ENCODE data around the gene RAPGEF3.

The RAPGEF3 gene

DNA sequence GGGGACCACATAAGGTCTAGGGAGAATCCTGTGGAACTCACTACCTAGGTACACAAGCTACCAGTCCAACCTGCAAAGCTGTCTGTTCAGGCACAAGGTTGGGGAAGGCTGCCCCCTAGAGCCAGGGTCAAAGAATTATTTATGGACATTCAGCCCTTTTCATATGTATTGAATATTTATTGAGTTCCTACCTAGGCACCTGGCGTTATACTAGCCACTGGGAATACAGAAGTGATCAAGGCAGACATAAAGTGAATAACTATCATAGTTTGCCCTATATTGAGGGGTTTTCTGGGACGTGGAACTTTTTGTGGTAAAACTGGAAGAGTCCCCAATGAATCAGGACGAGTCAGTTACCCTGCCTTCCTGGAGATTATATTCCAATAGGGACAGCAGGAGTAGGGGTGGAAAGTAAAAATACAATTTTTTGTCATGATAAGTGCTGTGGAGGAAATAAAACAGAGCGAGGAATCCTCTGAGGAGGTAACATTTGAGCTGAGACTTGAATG is 8.6 kb upstream of the RAPGEF3 start:
- TF ChIP-seq, protein P1, sequence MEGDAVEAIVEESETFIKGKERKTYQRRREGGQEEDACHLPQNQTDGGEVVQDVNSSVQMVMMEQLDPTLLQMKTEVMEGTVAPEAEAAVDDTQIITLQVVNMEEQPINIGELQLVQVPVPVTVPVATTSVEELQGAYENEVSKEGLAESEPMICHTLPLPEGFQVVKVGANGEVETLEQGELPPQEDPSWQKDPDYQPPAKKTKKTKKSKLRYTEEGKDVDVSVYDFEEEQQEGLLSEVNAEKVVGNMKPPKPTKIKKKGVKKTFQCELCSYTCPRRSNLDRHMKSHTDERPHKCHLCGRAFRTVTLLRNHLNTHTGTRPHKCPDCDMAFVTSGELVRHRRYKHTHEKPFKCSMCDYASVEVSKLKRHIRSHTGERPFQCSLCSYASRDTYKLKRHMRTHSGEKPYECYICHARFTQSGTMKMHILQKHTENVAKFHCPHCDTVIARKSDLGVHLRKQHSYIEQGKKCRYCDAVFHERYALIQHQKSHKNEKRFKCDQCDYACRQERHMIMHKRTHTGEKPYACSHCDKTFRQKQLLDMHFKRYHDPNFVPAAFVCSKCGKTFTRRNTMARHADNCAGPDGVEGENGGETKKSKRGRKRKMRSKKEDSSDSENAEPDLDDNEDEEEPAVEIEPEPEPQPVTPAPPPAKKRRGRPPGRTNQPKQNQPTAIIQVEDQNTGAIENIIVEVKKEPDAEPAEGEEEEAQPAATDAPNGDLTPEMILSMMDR (IDR thresholded peaks at IDR 0.05) = peak; percentile 65

DNA sequence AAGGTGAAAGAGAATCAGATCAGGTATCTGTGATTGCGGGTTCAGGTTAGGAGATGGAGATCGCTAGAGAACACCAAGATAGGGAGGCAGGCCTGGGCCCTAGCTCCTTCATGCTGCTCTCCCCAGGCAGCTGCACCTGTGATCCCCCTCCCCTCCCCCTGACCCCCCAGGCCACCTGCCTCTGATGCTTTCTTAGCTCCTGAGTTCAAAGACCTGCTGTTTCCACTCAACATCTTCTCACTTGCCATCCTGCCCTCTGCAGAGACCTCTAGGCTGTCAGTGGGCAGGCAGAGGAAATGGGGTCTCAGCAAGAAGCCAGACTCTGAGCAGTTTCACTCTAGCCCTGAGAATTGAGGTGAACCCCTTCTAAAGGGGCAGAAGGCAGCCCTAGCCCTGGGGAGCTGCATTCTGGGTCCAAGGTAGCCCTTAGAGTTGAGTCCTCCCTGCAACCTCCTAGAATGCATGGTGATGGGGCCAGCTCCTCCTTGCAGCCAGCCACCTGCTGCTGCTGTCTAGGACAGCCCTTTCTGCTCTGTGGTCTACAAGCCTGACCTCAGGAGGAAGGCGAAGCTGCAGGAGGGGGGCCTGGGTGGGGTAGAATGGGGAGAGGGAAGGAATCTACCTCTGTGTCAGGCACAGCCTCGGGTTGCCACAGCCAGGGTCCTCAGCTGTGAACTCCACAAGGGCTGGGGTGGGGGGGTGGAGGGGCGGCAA is 8.0 kb upstream of the RAPGEF3 start:
- TF ChIP-seq, protein P1 (IDR thresholded peaks at IDR 0.05) = no peak

DNA sequence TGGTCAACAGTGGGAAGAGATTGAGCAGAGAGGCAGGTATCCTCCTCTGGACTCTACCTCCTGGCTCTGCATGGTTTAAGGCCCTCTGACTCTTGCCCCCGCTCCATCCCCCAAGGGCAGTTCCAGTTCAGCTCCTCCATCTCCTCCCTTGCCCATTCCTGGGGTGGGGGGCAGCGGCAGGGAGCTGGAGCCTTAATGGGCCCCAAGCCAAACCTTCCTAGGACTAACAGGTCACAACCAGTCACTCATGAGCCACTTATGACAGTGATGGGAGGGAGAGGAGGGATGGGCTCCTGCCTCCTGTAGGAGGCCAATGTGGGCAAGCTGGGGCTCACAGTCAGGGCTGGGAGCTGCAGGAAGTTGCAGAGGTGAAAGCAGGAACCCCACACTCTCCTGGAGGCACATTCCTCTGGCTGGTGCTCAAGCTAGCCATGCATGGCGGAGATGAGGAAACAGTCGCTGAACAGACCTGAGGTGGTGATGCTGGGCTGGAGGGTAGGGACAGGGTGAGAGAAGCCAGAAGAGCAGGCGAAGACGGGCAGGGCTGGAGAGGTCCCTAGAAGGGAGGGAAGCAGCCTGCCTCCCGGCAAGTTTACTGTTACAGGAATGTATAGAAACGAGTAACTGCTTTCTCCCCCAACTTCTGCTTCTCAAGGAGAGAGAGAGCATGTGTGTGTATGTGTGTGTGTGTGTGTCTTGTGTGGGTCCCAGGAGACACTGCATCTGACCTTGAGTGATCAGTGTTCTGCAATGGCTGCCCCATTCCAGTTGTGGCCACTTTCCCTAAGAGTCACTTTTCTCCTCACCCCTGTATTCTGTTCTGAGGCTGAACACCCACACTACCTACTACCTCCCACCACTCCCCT is 5.0 kb upstream of the RAPGEF3 start:
- TF ChIP-seq, protein P1 (IDR thresholded peaks at IDR 0.05) = no peak

DNA sequence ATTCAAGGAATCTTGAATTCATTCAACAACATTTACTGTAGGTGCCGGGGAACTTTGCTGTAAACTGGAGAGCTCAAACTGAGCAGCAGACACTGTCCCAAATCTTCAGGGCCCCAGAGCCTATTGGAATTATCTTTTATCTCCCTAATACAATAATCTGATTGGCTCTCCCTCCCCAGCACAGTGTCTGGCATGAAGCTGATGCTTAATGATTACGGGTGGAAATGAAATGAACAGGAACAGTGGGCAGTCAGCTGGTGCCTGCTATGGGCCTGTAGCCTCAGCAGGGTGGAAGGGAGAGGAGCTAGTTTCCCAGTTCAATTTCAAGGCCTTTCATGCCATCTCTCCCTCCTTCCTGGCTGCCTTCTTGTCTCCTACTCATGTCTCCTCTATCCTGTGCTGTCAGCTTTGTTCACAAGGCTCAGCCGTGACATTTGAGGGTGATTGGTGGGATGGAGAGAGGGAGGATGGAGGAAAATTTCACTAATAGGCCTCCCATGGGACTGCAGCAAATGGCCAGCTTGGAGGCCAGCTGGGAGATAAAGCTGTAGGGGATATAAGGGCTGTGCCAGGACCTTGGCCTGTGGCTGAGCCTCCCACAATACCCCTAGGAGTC is 4.3 kb upstream of the RAPGEF3 start:
- TF ChIP-seq, protein P1 (IDR thresholded peaks at IDR 0.05) = no peak

DNA sequence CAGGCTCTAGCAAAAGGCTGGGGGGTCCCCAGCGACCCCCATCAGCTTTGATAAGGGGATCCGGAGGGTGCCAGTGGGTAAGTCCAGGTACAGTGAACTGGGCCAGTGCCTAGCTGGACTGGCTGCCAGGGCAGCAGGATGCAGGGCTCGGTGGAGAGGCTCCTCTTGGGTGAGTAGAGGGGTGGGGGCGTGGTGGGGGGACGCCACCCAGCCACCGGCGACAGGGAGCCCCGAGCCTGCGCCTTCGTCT is 171 bp downstream of the RAPGEF3 start:
- TF ChIP-seq, protein P1 (IDR thresholded peaks at IDR 0.05) = no peak

DNA sequence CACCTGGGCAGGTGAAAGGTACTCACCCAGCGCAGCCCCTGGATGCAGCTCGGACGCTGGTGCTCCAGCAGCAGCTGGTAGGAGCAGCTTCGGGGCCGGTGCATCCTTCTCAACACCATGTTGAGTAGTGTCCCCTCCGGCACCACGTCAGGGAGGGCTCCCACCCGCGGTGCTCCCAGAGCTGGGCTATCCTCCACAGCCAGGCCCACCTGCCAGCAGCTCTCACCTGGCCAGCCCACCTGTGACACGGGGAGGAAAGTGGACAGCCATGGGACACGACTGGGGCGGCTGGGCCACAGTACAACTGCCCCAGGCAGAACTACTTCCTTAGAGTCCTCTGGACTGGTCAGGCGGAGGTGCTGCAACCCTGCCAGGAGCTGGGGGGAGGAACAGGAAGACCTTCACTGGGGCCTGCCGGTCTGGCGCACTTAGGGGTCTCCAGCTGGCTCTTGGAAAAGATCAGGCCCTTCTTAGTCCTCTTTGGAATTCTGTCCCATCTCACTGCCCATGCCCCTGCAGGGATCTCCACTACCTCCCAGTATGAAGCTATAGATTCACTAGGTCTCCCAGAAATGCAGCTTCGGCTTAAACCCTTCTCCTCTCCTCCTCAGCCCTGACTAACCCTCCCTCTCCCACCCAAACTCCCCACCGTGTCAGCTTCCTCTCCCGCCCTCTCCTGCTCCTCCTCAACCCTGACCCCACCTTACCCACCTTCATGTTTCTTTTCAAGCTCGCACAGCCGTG is 668 bp downstream of the RAPGEF3 start:
- TF ChIP-seq, protein P1 (IDR thresholded peaks at IDR 0.05) = no peak

DNA sequence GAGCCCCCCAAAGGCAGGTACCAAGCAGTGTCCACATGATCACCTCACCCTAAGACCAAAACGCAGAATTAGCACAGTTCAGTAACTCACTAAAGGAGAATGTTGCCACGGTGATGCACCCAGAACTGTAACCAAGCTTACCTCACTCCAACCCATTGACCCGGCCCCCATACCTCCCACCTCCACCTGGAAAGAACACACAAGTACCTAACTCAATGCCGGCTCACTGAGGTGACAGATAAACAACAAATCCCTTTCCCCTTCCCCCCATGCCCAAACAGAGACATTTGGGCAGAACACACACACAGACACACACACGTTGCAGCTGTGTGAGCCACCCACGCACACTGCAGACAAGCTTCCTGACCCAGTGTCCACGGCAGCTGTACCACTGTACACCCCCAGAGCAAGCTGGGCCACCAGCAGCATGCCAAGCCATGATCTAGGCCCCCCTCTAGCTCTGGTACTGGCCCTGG is 1.3 kb downstream of the RAPGEF3 start:
- TF ChIP-seq, protein P1 (IDR thresholded peaks at IDR 0.05) = no peak
